Activated naive CD4-positive, alpha-beta T cell (primary cell): ENCODE data around the gene RGS3.
"Not testable (repeated sequence)": the region's sequence is repeated elsewhere in the genome, so short reads cannot be mapped to it uniquely, and the experiment has no call there.

Source experiments
- DNase-seq, 4 experiments: peaks; one replicate each; lab custom pipeline; 2025; lab: John Stamatoyannopoulos, UW

RGS3 gene

GRCh38 chr9:113488490-113488889 lies 25.0 kb downstream of the RGS3 start:
- DNase-seq: no peak

- not testable (repeated sequence) for DNase-seq
Measured at GRCh38 chr9:113491147-113491546, 27.6 kb downstream of the RGS3 start.

DNA sequence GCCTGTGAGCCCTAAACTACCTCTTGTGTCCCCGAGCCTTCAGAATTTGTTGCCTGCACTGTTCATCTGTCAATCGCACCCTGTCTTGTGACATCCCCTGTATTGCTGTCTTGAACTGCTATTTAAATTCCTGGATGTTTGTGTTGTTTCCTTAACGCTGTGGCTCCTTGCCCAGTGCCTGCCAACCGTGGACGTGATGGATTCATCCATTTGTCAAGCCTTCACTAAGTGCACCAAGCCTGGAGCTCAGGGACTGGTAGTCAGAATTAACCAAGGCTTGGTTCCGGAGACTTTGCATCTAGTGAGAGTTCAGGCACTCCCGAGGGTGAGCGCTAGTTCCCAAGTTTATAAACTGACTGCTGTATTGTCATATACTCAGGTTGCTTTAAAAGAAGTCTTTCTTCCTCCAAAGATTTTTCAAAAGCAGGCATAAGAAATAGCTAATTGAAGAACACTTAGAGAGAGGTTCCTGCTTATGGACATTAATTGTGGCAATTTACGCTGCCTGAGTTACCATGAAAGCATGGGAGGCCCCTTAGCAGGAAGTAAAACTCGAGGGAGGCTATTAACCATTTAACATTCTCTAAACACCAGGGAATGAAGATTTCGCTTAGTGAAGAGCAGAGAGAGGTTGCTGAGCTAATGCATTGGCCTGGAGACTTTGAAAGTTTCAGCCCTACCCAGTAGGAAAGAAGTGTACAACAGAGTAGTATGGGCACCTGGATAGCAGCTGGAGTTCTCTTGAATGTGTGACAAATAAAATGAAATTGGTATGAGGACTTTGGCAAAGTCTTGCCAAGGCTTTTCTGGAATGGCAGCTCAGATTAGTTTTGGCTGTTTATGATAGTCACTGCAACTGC lies 29.0 kb downstream of the RGS3 start:
- DNase-seq: no peak

GRCh38 chr9:113493203-113493520 lies 29.6 kb downstream of the RGS3 start:
- DNase-seq: no peak

DNA sequence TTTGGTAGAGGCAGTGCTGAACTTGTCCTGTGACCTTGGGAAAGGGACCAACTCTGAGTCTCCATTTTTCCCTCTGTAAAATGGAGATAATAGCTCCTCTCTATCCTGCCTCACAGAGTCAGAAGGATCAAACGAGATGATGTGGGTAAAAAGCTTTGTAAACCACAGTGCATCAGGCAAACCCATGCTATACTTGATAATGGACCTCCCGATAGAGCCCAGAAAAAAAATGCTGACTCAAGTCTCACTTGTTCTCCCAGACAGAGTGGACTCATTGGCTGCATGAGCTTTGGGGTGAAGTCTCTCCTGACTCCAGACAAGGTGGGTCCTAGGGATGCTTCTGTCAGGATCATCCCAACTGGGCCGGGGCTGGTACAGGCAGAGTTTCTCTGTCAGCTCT lies 32.0 kb downstream of the RGS3 start:
- no peak for DNase-seq

DNA sequence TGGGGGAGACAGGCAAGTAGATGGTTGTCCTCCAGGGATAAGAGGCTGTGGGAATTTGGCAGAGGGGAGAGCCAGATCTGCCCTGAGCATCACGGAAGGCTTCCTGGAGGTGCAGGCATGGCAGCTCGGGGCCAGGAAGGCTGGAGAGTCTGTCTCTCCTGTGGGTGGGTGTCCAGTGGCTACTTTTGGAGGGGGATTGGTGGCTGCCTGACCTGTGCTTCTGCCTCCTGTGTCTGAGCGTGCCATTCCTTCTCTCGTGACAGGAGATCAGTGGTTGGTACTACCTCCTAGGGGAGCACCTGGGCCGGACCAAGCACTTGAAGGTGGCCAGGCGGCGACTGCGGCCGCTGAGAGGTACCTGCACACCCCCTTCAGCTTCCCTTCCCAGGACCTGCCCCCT lies 33.5 kb downstream of the RGS3 start:
- DNase-seq: no peak

- no peak for DNase-seq
Measured at GRCh38 chr9:113499153-113499875, 35.8 kb downstream of the RGS3 start.

GRCh38 chr9:113499876-113500497 lies 36.5 kb downstream of the RGS3 start:
- DNase-seq: no peak

DNA sequence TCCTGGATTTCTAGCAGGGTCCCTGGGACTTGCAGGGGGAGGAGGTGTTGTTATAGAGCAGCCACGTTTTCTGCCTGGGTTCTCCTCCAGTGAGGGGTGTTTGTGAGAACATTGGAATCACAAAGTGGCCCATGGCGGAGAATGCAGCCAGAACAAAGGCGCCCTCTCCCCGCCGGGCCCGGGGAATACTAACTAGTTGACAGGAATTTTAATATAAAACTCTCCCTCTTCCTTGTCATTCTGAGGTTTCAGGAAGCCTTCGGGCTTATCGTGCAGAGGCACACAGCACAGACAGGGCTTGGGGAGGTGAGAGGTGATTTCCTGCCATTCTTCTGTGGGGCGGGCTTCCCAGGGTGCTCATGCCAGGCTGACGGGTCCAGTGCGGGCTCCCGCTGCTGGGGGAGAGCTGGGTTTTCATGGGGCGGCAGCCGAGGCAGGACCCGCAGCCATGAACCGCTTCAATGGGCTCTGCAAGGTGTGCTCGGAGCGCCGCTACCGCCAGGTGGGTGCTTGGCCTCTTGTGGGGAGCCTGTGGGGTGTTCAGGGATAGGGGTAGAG lies 37.7 kb downstream of the RGS3 start:
- DNase-seq: no peak

GRCh38 chr9:113501852-113502251 lies 38.3 kb downstream of the RGS3 start:
- DNase-seq: no peak

- DNase-seq: no peak
Measured at GRCh38 chr9:113502427-113503034, 39.0 kb downstream of the RGS3 start.

- DNase-seq: no peak
Measured at GRCh38 chr9:113503131-113503541, 39.6 kb downstream of the RGS3 start.

GRCh38 chr9:113503613-113504211 lies 40.2 kb downstream of the RGS3 start:
- DNase-seq: no peak

DNA sequence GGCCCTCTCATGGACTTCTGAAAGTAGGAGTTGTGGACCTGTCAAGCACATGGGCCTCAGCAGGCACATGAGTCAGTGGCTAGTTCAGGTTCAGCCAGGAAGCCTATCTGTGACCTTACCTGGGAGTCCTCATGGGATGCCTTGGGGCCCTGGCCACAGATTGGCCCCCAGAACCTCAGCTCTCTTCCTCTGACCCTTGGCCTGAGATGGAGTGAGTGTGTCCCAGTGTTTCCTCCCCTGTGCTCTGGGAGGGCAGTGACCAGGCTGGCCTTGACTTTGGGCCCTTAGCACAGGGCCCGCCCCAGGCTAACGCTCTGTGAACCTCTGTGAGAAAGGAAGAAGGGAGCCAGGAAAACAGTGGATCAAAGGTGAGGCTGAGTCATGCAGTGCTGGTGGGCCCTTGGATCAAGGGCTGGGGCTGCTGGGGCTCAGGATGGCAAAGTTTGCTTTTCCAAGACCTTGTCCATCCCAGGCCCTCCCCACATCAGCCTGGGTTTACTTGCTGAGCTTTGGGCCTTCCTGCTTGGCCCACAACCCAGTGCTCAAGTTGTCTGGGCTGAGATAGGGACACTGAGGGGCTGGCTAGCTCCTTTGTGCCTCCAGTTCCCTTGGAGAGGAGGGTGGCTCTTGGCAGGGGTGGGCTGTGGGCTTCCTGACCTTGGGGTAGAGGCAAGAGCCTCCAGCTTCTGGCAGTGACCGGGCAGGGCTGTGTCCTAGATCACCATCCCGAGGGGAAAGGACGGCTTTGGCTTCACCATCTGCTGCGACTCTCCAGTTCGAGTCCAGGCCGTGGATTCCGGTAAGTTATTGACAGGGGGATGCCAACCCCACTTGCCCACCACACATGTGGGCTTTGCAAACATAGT lies 41.4 kb downstream of the RGS3 start:
- no peak for DNase-seq

DNA sequence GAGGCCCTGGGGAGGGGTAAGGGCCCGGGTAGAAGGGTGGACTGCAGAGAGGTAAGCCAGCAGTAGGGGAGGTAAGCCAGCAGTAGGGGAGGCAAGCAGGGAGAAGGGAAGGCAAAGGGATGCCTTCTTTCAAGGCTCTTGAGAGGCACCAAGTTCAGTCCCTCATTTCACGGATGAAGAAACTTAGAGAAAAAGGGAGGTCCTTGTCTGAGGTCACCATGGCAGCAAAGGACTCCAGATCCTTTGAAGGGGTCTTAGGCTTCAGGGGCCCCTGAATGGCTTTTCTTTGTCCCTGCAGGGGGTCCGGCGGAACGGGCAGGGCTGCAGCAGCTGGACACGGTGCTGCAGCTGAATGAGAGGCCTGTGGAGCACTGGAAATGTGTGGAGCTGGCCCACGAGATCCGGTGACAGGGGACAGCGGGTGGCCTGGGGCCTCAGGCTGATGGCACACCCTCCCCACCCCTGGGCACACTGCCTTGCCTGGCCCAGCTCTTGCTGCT lies 42.6 kb downstream of the RGS3 start:
- DNase-seq: no peak

- DNase-seq: no peak
Measured at GRCh38 chr9:113507256-113507655, 43.7 kb downstream of the RGS3 start.

- no peak for DNase-seq
Measured at GRCh38 chr9:113508111-113508749, 44.7 kb downstream of the RGS3 start.

GRCh38 chr9:113509463-113509862 lies 45.9 kb downstream of the RGS3 start:
- no peak for DNase-seq

DNA sequence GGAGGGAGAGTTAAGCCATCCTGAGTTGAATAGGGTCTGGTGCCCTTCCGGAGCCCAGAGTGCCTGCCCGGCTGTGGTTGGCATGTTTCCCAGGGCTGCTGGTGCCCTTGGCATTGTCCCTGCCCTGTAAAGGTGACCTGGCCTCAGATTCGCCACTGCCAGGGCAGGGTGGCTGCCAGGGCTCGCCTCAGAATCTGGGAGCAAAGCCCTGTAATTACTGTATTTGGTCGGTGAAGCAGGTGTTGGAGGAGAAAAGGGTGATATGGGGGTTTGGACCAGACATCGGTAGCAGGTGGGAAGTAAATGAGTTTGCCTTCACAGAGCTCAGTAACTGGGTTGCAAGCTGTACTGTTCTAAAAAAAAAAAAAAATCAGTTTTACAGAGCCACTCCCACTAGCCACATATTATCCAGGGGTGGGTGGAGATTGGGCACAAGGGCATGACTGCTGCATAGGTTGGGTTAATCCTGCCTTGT lies 47.6 kb downstream of the RGS3 start:
- DNase-seq: no peak
